A549 (cell line): ENCODE results near the gene ATF6B. TPM values are rescaled to one million over a fixed set of nuclear protein-coding genes. Genes with fewer than 3 reads are reported as not detected.

Source experiments
- ATAC-seq, 2 experiments: fragments of 200-7000 bp in 1 of 2; fragments of >200 bp in 1 of 2; cut with Nextera tagmentation in 1 of 2; cut with Tn5 transposase in 1 of 2; 3 replicates each; pipeline versions ENCODE4 v1.8.0 to v1.9.1; 2018 to 2020; ENCODE audit warnings: mild to moderate bottlenecking in 1 of 2, moderate library complexity in 1 of 2
- CTCF ChIA-PET: fragments of 300-600 bp; sonication (Branson Sonifier 250); formaldehyde crosslinking; extraction: SDS; loops from one replicate; lab custom pipeline; 2021; ENCODE audit warnings: antibody characterized with exemption, inconsistent platforms; lab: Yijun Ruan, JAX
- POLR2A ChIA-PET: fragments of 350-600 bp; formaldehyde crosslinking; extraction: SDS; loops from one replicate; lab custom pipeline; 2021; ENCODE audit warnings: antibody characterized with exemption, inconsistent platforms; lab: Yijun Ruan, JAX
- DNase-seq, 2 experiments: peaks; one replicate each; pipeline versions ENCODE4 v3.0.0 to v3.0.0-alpha.2; 2011 to 2016; ENCODE audit warnings: low read depth in 1 of 2, low spot score in 1 of 2
- FAIRE-seq: peaks from 2 replicates; lab custom pipeline; 2011; peaks lifted over from hg19 to GRCh38; lab: Jason Lieb, UNC
- H3K27ac ChIP-seq, 2 experiments: fragments of >200 bp; sonication (Bioruptor Twin); formaldehyde crosslinking; 3 replicates each; pipeline ENCODE4 v1.5.1; 2016 to 2017
- H3K4me1 ChIP-seq: fragments of >200 bp; sonication (Bioruptor Twin); formaldehyde crosslinking; 3 replicates; pipeline ENCODE4 v1.6.1; 2016
- H3K4me2 ChIP-seq: fragments of >200 bp; sonication (Bioruptor Twin); formaldehyde crosslinking; 3 replicates; pipeline ENCODE4 v1.6.1; 2016
- H3K4me3 ChIP-seq: fragments of >200 bp; sonication (Bioruptor Twin); formaldehyde crosslinking; 3 replicates; pipeline ENCODE4 v1.5.1; 2016
- H3K9me3 ChIP-seq: fragments of >200 bp; sonication (Bioruptor Twin); formaldehyde crosslinking; 3 replicates; pipeline ENCODE4 v1.6.1; 2016
- CBX2 ChIP-seq: fragments of 200-600 bp; sonication (generic); IDR thresholded peaks from 2 replicates; pipeline ENCODE4 v1.6.1; 2016; ENCODE audit warnings: low read depth, mild to moderate bottlenecking, borderline replicate concordance
- CBX8 ChIP-seq: fragments of 200-600 bp; sonication (generic); IDR thresholded peaks from 2 replicates; pipeline ENCODE4 v1.6.1; 2016
- CEBPB ChIP-seq, 2 experiments: fragments of >200 bp in 1 of 2; sonication (Bioruptor Twin) in 1 of 2; formaldehyde crosslinking in 1 of 2; IDR thresholded peaks; 2 replicates each; pipeline ENCODE4 v1.6.1; 2012 to 2016
- EP300 ChIP-seq, 2 experiments: fragments of >200 bp; sonication (Bioruptor Twin); formaldehyde crosslinking; IDR thresholded peaks; 2 replicates in 1 of 2; 3 replicates in 1 of 2; pipeline ENCODE4 v1.6.1; 2016 to 2017
- FOSB ChIP-seq: fragments of 250-450 bp; sonication (Bioruptor Pico); IDR thresholded peaks from 2 replicates; pipeline ENCODE4 v1.5.0; 2020; ENCODE audit warnings: mild to moderate bottlenecking, moderate library complexity
- HDAC2 ChIP-seq: fragments of 200-600 bp; sonication (generic); IDR thresholded peaks from 2 replicates; pipeline ENCODE4 v1.6.1; 2016
- HOXA7 ChIP-seq: fragments of 250-450 bp; sonication (Bioruptor Pico); IDR thresholded peaks from 2 replicates; pipeline ENCODE4 v1.5.0; 2020; ENCODE audit warnings: mild to moderate bottlenecking, moderate library complexity
- JUN ChIP-seq, 2 experiments: fragments of >200 bp; sonication (Bioruptor Twin); formaldehyde crosslinking; IDR thresholded peaks; 2 replicates in 1 of 2; 3 replicates in 1 of 2; pipeline ENCODE4 v1.6.1; 2016 to 2017
- KDM1A ChIP-seq: fragments of 200-600 bp; sonication (generic); IDR thresholded peaks from 2 replicates; pipeline ENCODE4 v1.6.1; 2016; ENCODE audit warnings: low read depth, mild to moderate bottlenecking
- KDM5A ChIP-seq: fragments of 200-600 bp; sonication (generic); IDR thresholded peaks from 2 replicates; pipeline ENCODE4 v1.6.1; 2016; ENCODE audit warnings: antibody characterized with exemption, mild to moderate bottlenecking
- MAFK ChIP-seq: fragments of 450-650 bp; IDR thresholded peaks from 2 replicates; pipeline ENCODE4 v1.6.1; 2014; ENCODE audit not compliant: partially characterized antibody
- NR3C1 ChIP-seq: fragments of >200 bp; sonication (Bioruptor Twin); formaldehyde crosslinking; IDR thresholded peaks from 3 replicates; pipeline ENCODE4 v1.6.1; 2017
- POLR2AphosphoS2 ChIP-seq: conservative IDR thresholded peaks from 2 replicates; pipeline ENCODE4 v1.6.1; 2012; ENCODE audit warnings: low read length, improper control_type of control experiment, inconsistent platforms
- RARB ChIP-seq: fragments of 250-450 bp; sonication (Bioruptor Pico); IDR thresholded peaks from 2 replicates; pipeline ENCODE4 v1.8.0; 2021; ENCODE audit warnings: mild to moderate bottlenecking, moderate library complexity
- RFX5 ChIP-seq: fragments of 450-650 bp; IDR thresholded peaks from 2 replicates; pipeline ENCODE4 v1.7.1; 2014; ENCODE audit warnings: antibody characterized with exemption, mild to moderate bottlenecking, moderate library complexity
- SMC3 ChIP-seq: fragments of >200 bp; sonication (Bioruptor Twin); formaldehyde crosslinking; IDR thresholded peaks from 3 replicates; pipeline ENCODE4 v1.6.1; 2018; ENCODE audit warnings: inconsistent platforms
- SREBF2 ChIP-seq: fragments of 450-650 bp; IDR thresholded peaks from 2 replicates; pipeline ENCODE4 v1.6.1; 2014; ENCODE audit warnings: mild to moderate bottlenecking, moderate library complexity
- ZC3H11A ChIP-seq: fragments of 450-650 bp; IDR thresholded peaks from 2 replicates; pipeline ENCODE4 v1.6.1; 2014; ENCODE audit warnings: antibody characterized with exemption, mild to moderate bottlenecking
- ZSCAN20 ChIP-seq: fragments of 250-450 bp; sonication (Bioruptor Pico); IDR thresholded peaks from 2 replicates; pipeline ENCODE4 v1.8.0; 2022; ENCODE audit warnings: mild to moderate bottlenecking, moderate library complexity
- WGBS: methylation state at CpG from one replicate; pipeline ENCODE4 v1.1.6; 2017; ENCODE audit errors: missing lambda C conversion rate; 5-methylcytosine and 5-hydroxymethylcytosine counted together
- polyA plus RNA-seq, 4 experiments: library from polyadenylated mRNA; depleted of rRNA in 3 of 4; stranded (reverse); fragments of >200 nt; fragmentation: RNase III in 1 of 4; extraction: RNeasy Plus Mini Kit Qiagen cat#74134 plus additional on column Dnase treatment in 1 of 4; gene quantifications; 2 replicates in 3 of 4; 3 replicates in 1 of 4; pipeline ENCODE4 v1.2.3, GENCODE V29; 2011 to 2017
- TF ChIP-seq, protein P1 (sequence below): fragments of 250-450 bp; sonication (Bioruptor Pico); IDR thresholded peaks from 2 replicates; pipeline ENCODE4 v1.5.0; 2020; ENCODE audit warnings: low read depth, mild to moderate bottlenecking, moderate library complexity
- TF ChIP-seq, protein P2 (sequence below): fragments of >200 bp; sonication (Bioruptor Twin); formaldehyde crosslinking; IDR thresholded peaks from 3 replicates; pipeline ENCODE4 v1.5.1; 2016

ATF6B gene
- polyA plus RNA-seq, 2 of the 4 experiments (the other 2 are of a cell fraction) = 19.3 to 29.0 TPM

DNA sequence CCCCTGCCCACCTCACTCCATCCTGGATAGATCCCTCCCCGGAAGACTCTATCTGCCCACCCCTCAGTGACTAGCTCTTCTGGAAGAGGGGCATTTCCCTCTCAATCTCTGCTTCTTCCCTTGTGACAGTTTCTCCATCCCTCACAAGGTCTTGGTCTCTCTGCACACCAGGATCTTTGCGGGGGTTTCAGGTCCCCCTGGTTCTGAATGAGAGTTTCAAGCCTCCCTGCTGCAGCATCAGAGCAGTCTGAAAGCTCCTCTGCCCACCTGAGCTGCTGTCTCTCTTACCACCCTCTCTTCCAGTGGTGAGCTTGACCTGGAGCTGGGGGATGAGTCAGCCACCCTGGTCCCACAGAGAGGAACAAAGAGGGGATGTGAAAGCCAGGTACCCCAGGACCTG is 43.3 kb downstream of the ATF6B start:
- WGBS = 75% methylated on average over 1 of the region's 2 CpGs
- Histone ChIP-seq H3K4me3 (no peak overlapping the region), H3K27ac (no peak overlapping the region), H3K4me2 (no peak overlapping the region), H3K9me3 (no peaks in the 10 kb centered on the region), H3K4me1 (peaks cover 7% of the 10 kb centered on the region; the same call in 1 of the 3 replicates)
- ChIA-PET POLR2A (no interaction called here), CTCF (interaction anchor here (0.9 to 1.3 kb wide), 4 partner anchors 15 to 95 kb away, joined by 3 read pairs; no protein-coding TSS in a partner anchor)
- no peak for TF ChIP-seq ZC3H11A
- TF ChIP-seq KDM1A = no peak
- no peak for ATAC-seq
- FAIRE-seq = no peak
- DNase-seq = no peak

DNA sequence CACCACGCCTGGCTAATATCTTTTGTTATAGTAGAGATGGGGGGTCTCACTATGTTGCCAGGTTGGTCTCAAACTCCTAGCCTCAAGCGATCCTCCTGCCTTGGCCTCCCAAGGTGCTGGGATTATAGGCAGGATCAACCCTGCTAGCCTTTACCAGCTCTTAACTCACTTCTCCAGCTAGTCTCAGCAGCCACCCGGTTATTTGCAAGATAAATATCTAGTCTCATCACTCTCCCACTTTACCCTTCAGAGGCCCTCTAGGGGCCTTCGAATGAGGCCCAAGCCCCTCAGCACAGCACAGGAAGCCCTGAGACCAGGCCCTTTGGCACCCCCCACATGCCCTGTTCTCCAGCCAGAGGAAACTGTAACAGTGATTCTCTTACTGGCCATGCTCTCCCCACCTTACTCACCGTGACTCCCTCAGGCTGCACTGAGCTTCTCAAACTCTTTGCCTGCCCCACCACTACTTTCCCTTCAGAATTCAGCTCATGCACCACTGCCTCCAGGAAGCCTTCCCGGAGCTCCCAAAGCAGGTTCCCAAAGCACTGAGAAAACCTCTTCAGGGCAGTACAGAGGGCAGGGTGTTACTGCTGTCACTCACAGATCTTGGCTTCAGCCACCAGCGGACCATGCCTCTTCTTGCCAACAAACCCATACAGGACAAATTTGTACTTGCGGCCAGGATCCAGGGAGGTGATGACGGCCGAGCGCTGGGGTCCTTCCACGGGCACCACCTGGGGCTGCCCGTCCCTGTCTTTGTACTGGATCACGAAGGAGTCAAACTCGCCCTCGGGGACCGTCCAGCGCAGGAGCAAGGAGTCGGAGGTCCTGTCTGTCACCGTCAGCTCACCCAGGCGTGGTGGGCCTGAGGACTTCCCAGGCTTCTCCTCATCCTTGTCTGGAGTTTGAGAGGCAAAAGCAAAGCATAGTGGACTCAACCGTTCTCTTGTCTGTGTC is 44.0 kb downstream of the ATF6B start:
- 87% methylated on average over 20 of the region's 22 CpGs for WGBS
- ATAC-seq = no peak
- DNase-seq = no peak

DNA sequence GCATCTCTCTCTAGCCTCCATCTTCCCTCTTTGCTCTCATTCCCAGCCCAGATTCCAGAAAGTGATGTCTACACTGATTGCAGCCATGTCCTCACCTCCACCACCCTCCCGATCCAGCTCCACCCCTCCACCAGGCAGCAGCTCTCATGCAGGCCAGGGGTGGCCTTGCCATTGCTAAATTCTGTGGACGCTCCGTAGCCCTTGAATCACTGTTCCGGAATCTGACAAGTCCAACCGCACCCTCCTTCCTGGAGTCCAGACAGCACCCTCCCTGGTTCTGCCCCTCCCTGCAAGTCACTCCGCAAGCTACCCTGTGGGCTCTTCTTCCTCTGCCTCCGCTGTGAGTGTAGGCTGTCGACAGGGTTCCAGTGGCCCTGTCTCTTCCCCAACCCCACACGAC is 45.1 kb downstream of the ATF6B start:
- POLR2A ChIA-PET = no interaction called here
- H3K9me3 ChIP-seq = no peaks in the 10 kb centered on the region
- DNase-seq (peak in 1 of 2 experiments; percentile 32), FAIRE-seq (no peak), ATAC-seq (no peak)
- H3K4me3 ChIP-seq = no peak overlapping the region
- no peak overlapping the region for H3K27ac ChIP-seq
- H3K4me1 ChIP-seq = peaks cover 7% of the 10 kb centered on the region; the same call in 1 of the 3 replicates
- TF ChIP-seq, protein P1, sequence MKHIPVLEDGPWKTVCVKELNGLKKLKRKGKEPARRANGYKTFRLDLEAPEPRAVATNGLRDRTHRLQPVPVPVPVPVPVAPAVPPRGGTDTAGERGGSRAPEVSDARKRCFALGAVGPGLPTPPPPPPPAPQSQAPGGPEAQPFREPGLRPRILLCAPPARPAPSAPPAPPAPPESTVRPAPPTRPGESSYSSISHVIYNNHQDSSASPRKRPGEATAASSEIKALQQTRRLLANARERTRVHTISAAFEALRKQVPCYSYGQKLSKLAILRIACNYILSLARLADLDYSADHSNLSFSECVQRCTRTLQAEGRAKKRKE = no peak
- TF ChIP-seq HOXA7 (CRISPR knock-in tag) = no peak
- no peak for TF ChIP-seq KDM5A
- TF ChIP-seq ZC3H11A = no peak
- TF ChIP-seq ZSCAN20 (CRISPR knock-in tag) = no peak
- CTCF ChIA-PET = interaction anchor here (2.3 kb wide), 1 partner anchor 35 kb away, joined by 11 read pairs; no protein-coding TSS in a partner anchor
- WGBS = 69% methylated on average over 8 of the region's 9 CpGs
- no peak overlapping the region for H3K4me2 ChIP-seq

More for the DNA sequence above, 44.0 kb downstream of the ATF6B start:
- no peak overlapping the region for H3K27ac ChIP-seq
- TF ChIP-seq, protein P1 = no peak
- TF ChIP-seq NR3C1 (no peak), RFX5 (no peak), SMC3 (no peak), JUN (IDR thresholded peaks at IDR 0.05) (no peak), POLR2AphosphoS2 (no peak), CBX8 (no peak), HDAC2 (no peak), CBX2 (no peak), RARB (CRISPR knock-in tag) (no peak), CEBPB (IDR thresholded peaks at IDR 0.05) (no peak), KDM1A (no peak), EP300 (IDR thresholded peaks at IDR 0.05) (no peak), FOSB (no peak), MAFK (no peak), SREBF2 (no peak)
- TF ChIP-seq, protein P2, sequence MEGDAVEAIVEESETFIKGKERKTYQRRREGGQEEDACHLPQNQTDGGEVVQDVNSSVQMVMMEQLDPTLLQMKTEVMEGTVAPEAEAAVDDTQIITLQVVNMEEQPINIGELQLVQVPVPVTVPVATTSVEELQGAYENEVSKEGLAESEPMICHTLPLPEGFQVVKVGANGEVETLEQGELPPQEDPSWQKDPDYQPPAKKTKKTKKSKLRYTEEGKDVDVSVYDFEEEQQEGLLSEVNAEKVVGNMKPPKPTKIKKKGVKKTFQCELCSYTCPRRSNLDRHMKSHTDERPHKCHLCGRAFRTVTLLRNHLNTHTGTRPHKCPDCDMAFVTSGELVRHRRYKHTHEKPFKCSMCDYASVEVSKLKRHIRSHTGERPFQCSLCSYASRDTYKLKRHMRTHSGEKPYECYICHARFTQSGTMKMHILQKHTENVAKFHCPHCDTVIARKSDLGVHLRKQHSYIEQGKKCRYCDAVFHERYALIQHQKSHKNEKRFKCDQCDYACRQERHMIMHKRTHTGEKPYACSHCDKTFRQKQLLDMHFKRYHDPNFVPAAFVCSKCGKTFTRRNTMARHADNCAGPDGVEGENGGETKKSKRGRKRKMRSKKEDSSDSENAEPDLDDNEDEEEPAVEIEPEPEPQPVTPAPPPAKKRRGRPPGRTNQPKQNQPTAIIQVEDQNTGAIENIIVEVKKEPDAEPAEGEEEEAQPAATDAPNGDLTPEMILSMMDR = no peak
- no peak overlapping the region for H3K4me3 ChIP-seq
- H3K4me1 ChIP-seq = peaks cover 7% of the 10 kb centered on the region; the same call in 1 of the 3 replicates
- POLR2A ChIA-PET = no interaction called here
- H3K9me3 ChIP-seq = no peaks in the 10 kb centered on the region
- no peak overlapping the region for H3K4me2 ChIP-seq
- no peak for FAIRE-seq
- CTCF ChIA-PET = interaction anchor here (1.0 to 1.3 kb wide), 3 partner anchors 15 to 95 kb away, joined by 3 read pairs; no protein-coding TSS in a partner anchor
